ENCODE results near the gene SNHG17.

GRCh38 chr20:38471987-38472512, 36.9 kb upstream of the SNHG17 start:
- no peak for TF ChIP-seq EZH2 (IDR thresholded peaks at IDR 0.05; ENCODE audit: insufficient read depth, low read length)
- TF ChIP-seq, protein P1, sequence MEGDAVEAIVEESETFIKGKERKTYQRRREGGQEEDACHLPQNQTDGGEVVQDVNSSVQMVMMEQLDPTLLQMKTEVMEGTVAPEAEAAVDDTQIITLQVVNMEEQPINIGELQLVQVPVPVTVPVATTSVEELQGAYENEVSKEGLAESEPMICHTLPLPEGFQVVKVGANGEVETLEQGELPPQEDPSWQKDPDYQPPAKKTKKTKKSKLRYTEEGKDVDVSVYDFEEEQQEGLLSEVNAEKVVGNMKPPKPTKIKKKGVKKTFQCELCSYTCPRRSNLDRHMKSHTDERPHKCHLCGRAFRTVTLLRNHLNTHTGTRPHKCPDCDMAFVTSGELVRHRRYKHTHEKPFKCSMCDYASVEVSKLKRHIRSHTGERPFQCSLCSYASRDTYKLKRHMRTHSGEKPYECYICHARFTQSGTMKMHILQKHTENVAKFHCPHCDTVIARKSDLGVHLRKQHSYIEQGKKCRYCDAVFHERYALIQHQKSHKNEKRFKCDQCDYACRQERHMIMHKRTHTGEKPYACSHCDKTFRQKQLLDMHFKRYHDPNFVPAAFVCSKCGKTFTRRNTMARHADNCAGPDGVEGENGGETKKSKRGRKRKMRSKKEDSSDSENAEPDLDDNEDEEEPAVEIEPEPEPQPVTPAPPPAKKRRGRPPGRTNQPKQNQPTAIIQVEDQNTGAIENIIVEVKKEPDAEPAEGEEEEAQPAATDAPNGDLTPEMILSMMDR (IDR thresholded peaks at IDR 0.05; ENCODE audit: insufficient read depth, low read depth, low read length) = no peak

Data from astrocyte (in vitro differentiated cells and primary cell).